8988T (cell line): ENCODE data around the gene SPEF2.
"Not testable (repeated sequence)": the region's sequence is repeated elsewhere in the genome, so short reads cannot be mapped to it uniquely, and the experiment has no call there.

Source experiments
- DNase-seq: peaks from one replicate; pipeline ENCODE4 v3.0.0; 2011

The SPEF2 gene

GRCh38 chr5:35828082-35828598 lies 210.5 kb downstream of the SPEF2 start:
- DNase-seq, result no peak

- DNase-seq, result no peak
Observed at GRCh38 chr5:35830587-35830986, 212.9 kb downstream of the SPEF2 start.

- no peak for DNase-seq
Observed at GRCh38 chr5:35832762-35833161, 215.1 kb downstream of the SPEF2 start.

- no peak for DNase-seq
Observed at GRCh38 chr5:35833224-35833623, 215.6 kb downstream of the SPEF2 start.

GRCh38 chr5:35835796-35836742 lies 218.4 kb downstream of the SPEF2 start:
- no peak for DNase-seq

- no peak for DNase-seq
Observed at GRCh38 chr5:35838370-35839042, 220.8 kb downstream of the SPEF2 start.

- DNase-seq, result no peak
Observed at GRCh38 chr5:35842856-35843255, 225.2 kb downstream of the SPEF2 start.

GRCh38 chr5:35845508-35845907 lies 227.8 kb downstream of the SPEF2 start:
- DNase-seq, result not testable (repeated sequence)

- no peak for DNase-seq
Observed at GRCh38 chr5:35847491-35847890, 229.8 kb downstream of the SPEF2 start.

- DNase-seq, result no peak
Observed at GRCh38 chr5:35847961-35848360, 230.3 kb downstream of the SPEF2 start.

- no peak for DNase-seq
Observed at GRCh38 chr5:35849860-35850259, 232.2 kb downstream of the SPEF2 start.

GRCh38 chr5:35850967-35851680 lies 233.5 kb downstream of the SPEF2 start:
- DNase-seq, result no peak

- no peak for DNase-seq
Observed at GRCh38 chr5:35852084-35852734, 234.5 kb downstream of the SPEF2 start.

- DNase-seq, result no peak
Observed at GRCh38 chr5:35852773-35853172, 235.1 kb downstream of the SPEF2 start.

- DNase-seq, result no peak
Observed at GRCh38 chr5:35853631-35854030, 236.0 kb downstream of the SPEF2 start.

GRCh38 chr5:35854248-35854647 lies 236.6 kb downstream of the SPEF2 start:
- no peak for DNase-seq

GRCh38 chr5:35855187-35855586 lies 237.5 kb downstream of the SPEF2 start:
- no peak for DNase-seq

- not testable (repeated sequence) for DNase-seq
Observed at GRCh38 chr5:35856186-35856764, 238.6 kb downstream of the SPEF2 start.

GRCh38 chr5:35856765-35857351 lies 239.2 kb downstream of the SPEF2 start, which contains the start of gene IL7R:
TSS of gene IL7R (plus strand) at chr5:35856891. CDS start at chr5:35856978, 87 bp downstream.
- no peak for DNase-seq

- DNase-seq, result no peak
Observed at GRCh38 chr5:35857606-35858205, 240.0 kb downstream of the SPEF2 start.

GRCh38 chr5:35859101-35859661 lies 241.5 kb downstream of the SPEF2 start:
- DNase-seq, result no peak
